NCI-H2029 treated with DMSO at 0.1 percent for 48 hours (cell line): ENCODE measurements around the gene CCDC54.

Experiments
- DNase-seq: peaks from one replicate; lab custom pipeline; 2025; lab: John Stamatoyannopoulos, UW

CCDC54 gene

GRCh38 chr3:107394502-107394901, 17.3 kb downstream of the CCDC54 start:
- no peak for DNase-seq

- no peak for DNase-seq
Observed at GRCh38 chr3:107395066-107395465, 17.8 kb downstream of the CCDC54 start.

GRCh38 chr3:107401301-107401700, 24.1 kb downstream of the CCDC54 start:
- DNase-seq, result no peak

GRCh38 chr3:107402214-107402613, 25.0 kb downstream of the CCDC54 start:
- no peak for DNase-seq

GRCh38 chr3:107404727-107405469, 27.7 kb downstream of the CCDC54 start:
- DNase-seq, result no peak

- no peak for DNase-seq
Observed at GRCh38 chr3:107407355-107407754, 30.1 kb downstream of the CCDC54 start.

- DNase-seq, result no peak
Observed at GRCh38 chr3:107408513-107408912, 31.3 kb downstream of the CCDC54 start.

GRCh38 chr3:107409365-107409764, 32.1 kb downstream of the CCDC54 start:
- DNase-seq, result no peak

GRCh38 chr3:107410606-107411005, 33.4 kb downstream of the CCDC54 start:
- no peak for DNase-seq

- DNase-seq, result no peak
Observed at GRCh38 chr3:107411056-107411455, 33.8 kb downstream of the CCDC54 start.

- no peak for DNase-seq
Observed at GRCh38 chr3:107411779-107412178, 34.5 kb downstream of the CCDC54 start.

GRCh38 chr3:107412376-107412775, 35.1 kb downstream of the CCDC54 start:
- DNase-seq, result no peak

- no peak for DNase-seq
Observed at GRCh38 chr3:107413264-107413663, 36.0 kb downstream of the CCDC54 start.

- no peak for DNase-seq
Observed at GRCh38 chr3:107414325-107414964, 37.2 kb downstream of the CCDC54 start.

- no peak for DNase-seq
Observed at GRCh38 chr3:107416138-107416537, 38.9 kb downstream of the CCDC54 start.

- no peak for DNase-seq
Observed at GRCh38 chr3:107416886-107417285, 39.6 kb downstream of the CCDC54 start.

- DNase-seq, result peak; percentile 49
Observed at GRCh38 chr3:107421170-107421792, 44.0 kb downstream of the CCDC54 start.

- DNase-seq, result no peak
Observed at GRCh38 chr3:107421881-107422280, 44.6 kb downstream of the CCDC54 start.

GRCh38 chr3:107425033-107425432, 47.8 kb downstream of the CCDC54 start:
- no peak for DNase-seq

- DNase-seq, result no peak
Observed at GRCh38 chr3:107426223-107426622, 49.0 kb downstream of the CCDC54 start.
